CD14-positive monocyte (primary cell): ENCODE results near the gene SECTM1. TPM values are rescaled to one million over a fixed set of nuclear protein-coding genes. Genes with fewer than 3 reads are reported as not detected.
A peak's percentile ranks its signal among the peaks of the same experiment; 100 is the strongest.

Source experiments
- DNase-seq, 3 donors: peaks; one replicate each; pipeline ENCODE4 v3.0.0-alpha.2; 2011 to 2022
- H2AFZ ChIP-seq: 2 replicates; pipeline ENCODE4 v1.6.0; 2012; ENCODE audit warnings: mild to moderate bottlenecking, low read depth, low read length, inconsistent platforms; ENCODE audit not compliant: insufficient read depth, poor library complexity, severe bottlenecking
- H3K27ac ChIP-seq, 2 donors: 1 replicate in 1 of 2; 2 replicates in 1 of 2; pipeline ENCODE4 v1.5.1; 2012 to 2013; ENCODE audit warnings: low read length in 2 of 2, control low read depth in 1 of 2, inconsistent platforms in 1 of 2, low read depth in 1 of 2, mild to moderate bottlenecking in 1 of 2
- H3K27me3 ChIP-seq, 2 donors: one replicate each; pipeline versions ENCODE4 v1.6.0 to v1.6.1; 2011 to 2013; ENCODE audit warnings: low read length in 2 of 2; ENCODE audit not compliant: control insufficient read depth in 2 of 2, insufficient read depth in 2 of 2
- H3K36me3 ChIP-seq, 2 donors: replicated peaks in 1 of 2; 1 replicate in 1 of 2; 2 replicates in 1 of 2; pipeline versions ENCODE4 v1.5.1 to v1.6.1; 2012 to 2013; ENCODE audit warnings: low read length in 2 of 2, control low read depth in 1 of 2, inconsistent platforms in 1 of 2, mild to moderate bottlenecking in 1 of 2; ENCODE audit not compliant: insufficient read depth in 2 of 2, control insufficient read depth in 1 of 2
- H3K4me1 ChIP-seq, 2 donors: 1 replicate in 1 of 2; 2 replicates in 1 of 2; pipeline versions ENCODE4 v1.5.1 to v1.6.1; 2012 to 2013; ENCODE audit warnings: low read length in 2 of 2, control low read depth in 1 of 2, inconsistent platforms in 1 of 2, mild to moderate bottlenecking in 1 of 2, moderate library complexity in 1 of 2; ENCODE audit not compliant: insufficient read depth in 2 of 2, control insufficient read depth in 1 of 2
- H3K4me2 ChIP-seq: replicated peaks from 2 replicates; pipeline ENCODE3; 2012; ENCODE audit warnings: low read length, moderate library complexity, mild to moderate bottlenecking; ENCODE audit not compliant: poor library complexity, severe bottlenecking; ENCODE audit errors: extremely low read depth
- H3K4me3 ChIP-seq, 3 experiments: fragments of 200-600 bp in 1 of 3; sonication (generic) in 1 of 3; replicated peaks in 1 of 3; 1 replicate in 2 of 3; 2 replicates in 1 of 3; pipeline ENCODE4 v1.5.1; 2011 to 2013; ENCODE audit warnings: low read length in 3 of 3, mild to moderate bottlenecking in 3 of 3, control low read depth in 2 of 3, low read depth in 2 of 3, inconsistent platforms in 1 of 3, moderate library complexity in 1 of 3
- H3K79me2 ChIP-seq: 2 replicates; pipeline ENCODE4 v1.6.0; 2012; ENCODE audit warnings: mild to moderate bottlenecking, control low read depth, inconsistent platforms, low read length, moderate library complexity; ENCODE audit not compliant: insufficient read depth
- H3K9ac ChIP-seq: 2 replicates; pipeline ENCODE4 v1.6.0; 2017; ENCODE audit warnings: low read length, mild to moderate bottlenecking; ENCODE audit not compliant: insufficient read depth, poor library complexity, severe bottlenecking
- H3K9me3 ChIP-seq, 2 donors: replicated peaks in 1 of 2; 1 replicate in 1 of 2; 2 replicates in 1 of 2; pipeline versions ENCODE4 v1.5.1 to v1.6.1; 2012 to 2013; ENCODE audit warnings: low read length in 2 of 2, control low read depth in 1 of 2; ENCODE audit not compliant: control insufficient read depth in 1 of 2, insufficient read depth in 1 of 2
- H4K20me1 ChIP-seq: 2 replicates; pipeline ENCODE4 v1.6.0; 2012; ENCODE audit warnings: mild to moderate bottlenecking, low read length, control low read depth, moderate library complexity; ENCODE audit not compliant: insufficient read depth
- H3K27ac Mint-ChIP-seq, 7 donors: one replicate each; pipeline ENCODE4 v1.8.0; 2020; ENCODE audit warnings: mild to moderate bottlenecking in 7 of 7, mixed read lengths in 7 of 7, moderate library complexity in 6 of 7, inconsistent platforms in 2 of 7
- H3K27me3 Mint-ChIP-seq, 3 donors: one replicate each; pipeline ENCODE4 v1.8.0; 2021 to 2022; ENCODE audit warnings: low read depth in 3 of 3, mild to moderate bottlenecking in 3 of 3, mixed read lengths in 3 of 3, moderate library complexity in 3 of 3, inconsistent platforms in 1 of 3
- H3K36me3 Mint-ChIP-seq, 2 donors: one replicate each; pipeline ENCODE4 v1.8.0; 2020; ENCODE audit warnings: mixed read lengths in 2 of 2, inconsistent platforms in 1 of 2, mild to moderate bottlenecking in 1 of 2
- H3K4me1 Mint-ChIP-seq: one replicate; pipeline ENCODE4 v1.8.0; 2020; ENCODE audit warnings: mild to moderate bottlenecking, mixed read lengths
- H3K4me3 Mint-ChIP-seq, 2 donors: one replicate each; pipeline ENCODE4 v1.8.0; 2020; ENCODE audit warnings: mild to moderate bottlenecking in 2 of 2, mixed read lengths in 2 of 2, moderate library complexity in 1 of 2
- H3K9me3 Mint-ChIP-seq, 7 donors: one replicate each; pipeline ENCODE4 v1.8.0; 2020 to 2022; ENCODE audit warnings: mixed read lengths in 7 of 7, mild to moderate bottlenecking in 6 of 7, moderate library complexity in 6 of 7, inconsistent platforms in 2 of 7
- WGBS: methylation state at CpG from one replicate; pipeline ENCODE4 v1.1.5; 2013; ENCODE audit warnings: missing lambda C conversion rate; ENCODE audit not compliant: insufficient coverage; 5-methylcytosine and 5-hydroxymethylcytosine counted together
- intact Hi-C, 2 donors: fragments of 100-400 bp; cut with micrococcal nuclease; formaldehyde crosslinking; loops; one replicate each; pipeline versions ENCODE4 v1.15.0 to v1.15.1; 2023
- polyA plus RNA-seq, 3 donors: library from polyadenylated mRNA; depleted of rRNA in 1 of 3; unstranded in 2 of 3; stranded (reverse) in 1 of 3; fragments of 300-500 nt in 2 of 3; fragments of >200 nt in 1 of 3; fragmentation: Illumina TruSeq in 2 of 3; gene quantifications; 1 replicate in 2 of 3; 2 replicates in 1 of 3; pipeline ENCODE4 v1.2.3, GENCODE V29; 2012 to 2021
- TF ChIP-seq, protein P1 (sequence below): fragments of 200-600 bp; IDR thresholded peaks from one replicate; pipeline ENCODE4 v1.8.0; 2022; ENCODE audit warnings: antibody characterized with exemption, mild to moderate bottlenecking

Gene SECTM1
- polyA plus RNA-seq, 3 donors = 136 to 209 (median 188) TPM

DNA sequence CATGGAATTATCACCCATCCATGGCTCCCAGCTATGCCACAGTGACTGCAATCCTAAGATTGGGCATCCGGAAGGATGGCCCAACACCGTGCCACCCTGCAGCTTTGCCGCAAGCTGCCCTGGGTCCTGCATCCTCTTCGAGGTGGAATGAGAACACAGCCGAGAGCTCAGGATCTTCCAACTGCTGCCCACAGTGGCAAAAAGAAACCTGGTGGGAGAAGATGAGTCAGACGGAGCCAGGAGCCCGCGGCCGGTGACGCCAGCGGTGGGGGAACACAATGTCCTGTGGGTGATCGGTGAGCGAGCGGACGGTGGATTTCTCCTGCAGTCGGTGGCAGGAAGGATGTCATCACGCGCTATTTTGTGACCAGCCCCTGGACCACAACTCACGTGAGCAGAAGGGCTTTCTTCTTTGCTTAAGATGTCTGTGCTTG is 36.3 kb downstream of the SECTM1 start:
- 8% methylated on average over 13 of the region's 19 CpGs for WGBS
- intact Hi-C loops = loop anchor here in 1 of 2 donors (5.0 to 10.0 kb wide), 3 partner anchors 35 to 158 kb away; partner anchors contain the start of genes CYBC1, NARF and SECTM1

DNA sequence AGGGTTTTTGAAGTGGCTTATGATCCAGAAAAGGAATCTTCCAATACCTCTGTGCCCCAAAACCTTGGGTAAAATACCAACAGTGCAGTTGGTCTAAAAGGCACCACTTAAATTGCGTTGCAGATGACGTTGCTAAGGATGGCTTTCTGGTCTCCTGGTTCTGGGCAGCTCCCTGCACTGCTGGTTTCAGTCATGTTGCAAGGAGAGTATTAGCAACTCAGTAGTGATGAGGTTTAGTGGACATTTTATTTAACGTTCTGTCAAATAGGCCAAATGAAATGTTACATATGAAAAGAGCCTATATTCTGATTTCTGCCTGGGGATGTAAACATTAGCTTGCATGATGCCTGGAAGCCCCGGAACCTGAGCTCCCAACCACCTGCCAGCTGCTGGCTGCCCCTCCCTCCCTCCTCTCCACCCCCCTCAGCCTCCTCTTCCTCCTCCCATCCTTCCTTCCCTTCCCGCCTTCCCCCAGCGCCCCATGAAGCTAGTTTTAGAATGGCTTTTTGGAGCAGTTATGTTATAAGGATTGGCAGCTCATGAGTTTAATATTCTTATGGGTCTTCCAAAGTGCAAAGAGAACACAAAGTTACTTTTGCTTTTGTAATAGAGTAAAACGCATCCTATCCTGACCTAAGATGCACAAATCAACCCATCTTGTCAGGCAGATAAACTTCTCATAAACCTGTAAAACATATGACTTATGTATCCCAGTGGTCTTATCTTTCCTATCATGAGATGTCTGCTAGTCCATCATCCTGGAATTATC is 36.9 kb downstream of the SECTM1 start:
- DNase-seq = no peak
- H2AFZ ChIP-seq = no peak overlapping the region

More for the DNA sequence above, 36.3 kb downstream of the SECTM1 start:
- no peaks in the 10 kb centered on the region for H3K9me3 Mint-ChIP-seq
- H3K4me2 ChIP-seq = peak overlapping the region; percentile 69
- peak overlapping the region; percentile 23 to 65 (median 54) for H3K4me3 ChIP-seq
- H3K27ac ChIP-seq = peak overlapping the region; percentile 94 to 99
- no peaks in the 10 kb centered on the region for H3K36me3 ChIP-seq
- peak; percentile 94 to 97 (median 95) for DNase-seq
- H3K9ac ChIP-seq = peak overlapping the region; percentile 83
- H3K27me3 Mint-ChIP-seq = peaks cover 17 to 21% (median 19%) of the 10 kb centered on the region in 3 donors
- peak overlapping the region; percentile 74 to 89 for H3K4me3 Mint-ChIP-seq
- TF ChIP-seq, protein P1, sequence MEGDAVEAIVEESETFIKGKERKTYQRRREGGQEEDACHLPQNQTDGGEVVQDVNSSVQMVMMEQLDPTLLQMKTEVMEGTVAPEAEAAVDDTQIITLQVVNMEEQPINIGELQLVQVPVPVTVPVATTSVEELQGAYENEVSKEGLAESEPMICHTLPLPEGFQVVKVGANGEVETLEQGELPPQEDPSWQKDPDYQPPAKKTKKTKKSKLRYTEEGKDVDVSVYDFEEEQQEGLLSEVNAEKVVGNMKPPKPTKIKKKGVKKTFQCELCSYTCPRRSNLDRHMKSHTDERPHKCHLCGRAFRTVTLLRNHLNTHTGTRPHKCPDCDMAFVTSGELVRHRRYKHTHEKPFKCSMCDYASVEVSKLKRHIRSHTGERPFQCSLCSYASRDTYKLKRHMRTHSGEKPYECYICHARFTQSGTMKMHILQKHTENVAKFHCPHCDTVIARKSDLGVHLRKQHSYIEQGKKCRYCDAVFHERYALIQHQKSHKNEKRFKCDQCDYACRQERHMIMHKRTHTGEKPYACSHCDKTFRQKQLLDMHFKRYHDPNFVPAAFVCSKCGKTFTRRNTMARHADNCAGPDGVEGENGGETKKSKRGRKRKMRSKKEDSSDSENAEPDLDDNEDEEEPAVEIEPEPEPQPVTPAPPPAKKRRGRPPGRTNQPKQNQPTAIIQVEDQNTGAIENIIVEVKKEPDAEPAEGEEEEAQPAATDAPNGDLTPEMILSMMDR = no peak
- H3K4me1 Mint-ChIP-seq = peaks cover 62% of the 10 kb centered on the region
- peaks cover 3% of the 10 kb centered on the region for H3K79me2 ChIP-seq
- peaks cover 0 to 14% of the 10 kb centered on the region in 2 donors for H3K27me3 ChIP-seq
- H3K9me3 ChIP-seq = no peaks in the 10 kb centered on the region
- peak overlapping the region; percentile 99 to 100 (median 100) for H3K27ac Mint-ChIP-seq
- H4K20me1 ChIP-seq = no peaks in the 10 kb centered on the region
- no peak overlapping the region for H2AFZ ChIP-seq
- no peaks in the 10 kb centered on the region for H3K36me3 Mint-ChIP-seq
- peaks cover 38 to 41% of the 10 kb centered on the region in 2 donors for H3K4me1 ChIP-seq

More for the DNA sequence above, 36.9 kb downstream of the SECTM1 start:
- H3K9me3 ChIP-seq = no peaks in the 10 kb centered on the region
- Mint-ChIP-seq H3K27ac (peak overlapping the region; percentile 99 to 100 (median 100)), H3K27me3 (peaks cover 11 to 15% (median 13%) of the 10 kb centered on the region in 3 donors), H3K4me1 (peaks cover 64% of the 10 kb centered on the region), H3K36me3 (no peaks in the 10 kb centered on the region), H3K9me3 (no peaks in the 10 kb centered on the region), H3K4me3 (peak overlapping the region; percentile 74 to 89)
- no peaks in the 10 kb centered on the region for H3K36me3 ChIP-seq
- peaks cover 44 to 46% of the 10 kb centered on the region in 2 donors for H3K4me1 ChIP-seq
- WGBS = 75% methylated on average over 2 of the region's 7 CpGs
- peaks cover 0 to 8% of the 10 kb centered on the region in 2 donors for H3K27me3 ChIP-seq
- TF ChIP-seq, protein P1 = no peak
- H3K4me2 ChIP-seq = peak overlapping the region; percentile 69
- intact Hi-C loops = loop anchor here in 1 of 2 donors (5.0 to 10.0 kb wide), 3 partner anchors 36 to 158 kb away; partner anchors contain the start of genes CYBC1, NARF and SECTM1
- no peaks in the 10 kb centered on the region for H4K20me1 ChIP-seq
- H3K4me3 ChIP-seq = peak overlapping the region; percentile 23 to 65 (median 54)
- H3K79me2 ChIP-seq = peaks cover 8% of the 10 kb centered on the region
- H3K27ac ChIP-seq = peak overlapping the region; percentile 94 to 99
- peak overlapping the region; percentile 83 for H3K9ac ChIP-seq
